COLO668 (cell line): Measurements from ENCODE around the gene TCEANC.
"Not testable (repeated sequence)": the region's sequence is repeated elsewhere in the genome, so short reads cannot be mapped to it uniquely, and the experiment has no call there.

Source experiments
- DNase-seq: peaks from one replicate; lab custom pipeline; 2025; ENCODE audit not compliant: unreplicated experiment; lab: John Stamatoyannopoulos, UW

Gene TCEANC, protein sequence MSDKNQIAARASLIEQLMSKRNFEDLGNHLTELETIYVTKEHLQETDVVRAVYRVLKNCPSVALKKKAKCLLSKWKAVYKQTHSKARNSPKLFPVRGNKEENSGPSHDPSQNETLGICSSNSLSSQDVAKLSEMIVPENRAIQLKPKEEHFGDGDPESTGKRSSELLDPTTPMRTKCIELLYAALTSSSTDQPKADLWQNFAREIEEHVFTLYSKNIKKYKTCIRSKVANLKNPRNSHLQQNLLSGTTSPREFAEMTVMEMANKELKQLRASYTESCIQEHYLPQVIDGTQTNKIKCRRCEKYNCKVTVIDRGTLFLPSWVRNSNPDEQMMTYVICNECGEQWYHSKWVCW

DNA sequence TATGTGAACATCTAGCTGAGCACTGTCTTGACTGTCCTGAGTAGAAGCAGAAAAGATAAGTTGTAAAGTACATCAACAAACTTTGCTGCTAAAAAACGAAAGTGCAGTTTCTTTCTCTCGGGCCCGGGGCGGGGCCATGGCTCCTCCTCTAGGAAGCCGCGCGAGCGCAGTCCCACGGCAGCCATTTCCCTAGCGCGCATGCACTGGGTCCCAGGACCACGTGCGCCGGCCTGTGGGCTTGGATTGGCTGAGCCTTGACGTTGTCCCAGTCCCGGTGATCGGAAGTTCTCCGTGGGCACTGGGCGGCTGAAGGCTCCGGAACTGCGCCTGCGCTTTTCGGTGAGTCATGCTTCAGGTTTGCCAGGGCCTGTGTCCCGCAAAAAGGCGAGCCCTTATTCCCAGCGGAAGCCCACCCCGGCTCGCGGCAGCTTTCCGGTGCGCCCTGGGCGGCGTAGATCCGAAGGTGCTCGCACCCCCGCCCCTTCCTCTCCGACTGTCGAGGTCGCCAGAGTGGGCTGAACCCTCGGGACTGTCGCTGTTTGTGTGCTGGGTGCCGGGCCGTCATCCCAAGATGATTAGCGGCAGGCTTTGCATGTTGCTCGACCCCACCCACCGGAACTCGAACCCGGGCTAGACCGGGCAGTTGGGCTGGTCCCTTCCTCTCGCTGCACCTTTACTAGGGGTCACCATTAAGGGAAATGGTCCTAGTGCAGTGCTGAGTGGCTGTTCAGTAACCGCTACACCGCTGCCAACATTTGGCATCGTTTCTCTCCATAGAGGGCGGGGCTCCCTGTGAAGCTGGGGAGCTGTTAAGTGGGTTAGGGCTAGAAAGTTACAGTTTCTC, at the start of gene TCEANC:
Gene TCEANC, plus strand, starts transcription at position 292 of the 844 bp plus-strand sequence. CDS start 9,368 bp downstream, outside the sequence.
- peak; percentile 96 for DNase-seq

DNA sequence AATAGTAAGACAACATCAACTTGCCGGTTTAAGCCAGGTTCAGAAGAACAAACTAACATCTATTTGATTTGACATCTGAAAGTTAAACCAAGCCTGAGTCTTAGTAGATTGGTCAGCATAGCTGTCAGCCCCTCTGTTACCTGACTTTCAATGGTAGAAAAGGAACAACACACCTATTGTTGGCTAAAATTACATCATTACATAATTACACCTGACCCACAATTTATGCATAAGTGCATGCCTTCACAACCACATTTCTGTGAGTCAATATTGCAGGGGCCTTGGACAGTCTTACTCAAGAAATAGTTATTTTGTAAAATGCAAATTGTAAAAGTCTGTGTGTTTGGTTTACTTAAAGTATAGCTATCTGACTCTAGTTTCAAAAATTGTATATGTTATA, 47.3 kb upstream of the TCEANC start:
- DNase-seq: no peak

DNA sequence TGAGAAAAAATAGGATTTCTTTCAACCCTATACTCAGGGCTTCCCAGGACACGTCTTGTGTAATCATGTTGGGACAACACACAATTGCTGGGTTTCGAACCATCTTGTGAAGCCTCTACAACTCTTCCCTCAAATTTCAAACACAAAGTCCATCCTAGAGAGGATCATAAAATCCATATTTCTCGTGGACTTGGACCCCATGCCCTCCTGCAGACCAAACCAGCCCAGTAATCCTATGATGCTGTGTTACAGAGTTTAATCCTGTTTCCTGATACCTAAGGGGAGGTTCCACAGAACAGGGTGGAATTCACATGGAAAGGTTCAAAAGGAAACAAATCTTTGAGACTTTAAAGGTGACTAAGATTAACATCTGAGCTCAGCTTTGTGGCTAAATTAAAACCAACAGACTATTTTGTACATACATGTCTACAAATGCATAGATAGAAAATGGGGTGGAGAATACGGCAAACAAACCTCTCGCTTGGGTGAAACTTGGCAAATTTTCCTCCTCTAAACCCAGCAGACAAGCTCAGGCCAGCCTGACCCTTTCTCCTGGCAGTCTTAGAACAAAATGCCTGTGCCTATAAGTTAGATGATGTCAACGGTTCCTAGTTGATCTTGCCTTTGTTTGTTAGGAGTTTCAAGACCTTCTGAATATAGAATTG, 45.5 kb upstream of the TCEANC start:
- no peak for DNase-seq

DNA sequence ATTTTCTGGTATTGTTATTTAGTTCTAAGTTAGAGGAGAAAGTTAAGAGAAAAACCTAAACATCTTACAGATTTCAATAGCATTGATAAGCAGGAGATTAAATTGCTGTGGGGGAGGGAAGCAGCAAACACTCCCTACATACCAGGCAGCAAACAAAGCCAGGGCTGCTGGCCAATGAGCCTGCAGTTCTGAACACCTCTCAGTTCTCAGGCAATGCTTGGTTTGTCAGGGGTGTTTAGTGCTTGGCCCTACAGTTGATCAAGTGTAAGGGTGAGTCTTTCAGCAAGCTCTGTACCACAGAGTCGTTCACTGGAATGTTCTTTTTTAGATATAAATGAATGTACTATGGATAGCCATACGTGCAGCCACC, 45.0 kb upstream of the TCEANC start:
- no peak for DNase-seq

DNA sequence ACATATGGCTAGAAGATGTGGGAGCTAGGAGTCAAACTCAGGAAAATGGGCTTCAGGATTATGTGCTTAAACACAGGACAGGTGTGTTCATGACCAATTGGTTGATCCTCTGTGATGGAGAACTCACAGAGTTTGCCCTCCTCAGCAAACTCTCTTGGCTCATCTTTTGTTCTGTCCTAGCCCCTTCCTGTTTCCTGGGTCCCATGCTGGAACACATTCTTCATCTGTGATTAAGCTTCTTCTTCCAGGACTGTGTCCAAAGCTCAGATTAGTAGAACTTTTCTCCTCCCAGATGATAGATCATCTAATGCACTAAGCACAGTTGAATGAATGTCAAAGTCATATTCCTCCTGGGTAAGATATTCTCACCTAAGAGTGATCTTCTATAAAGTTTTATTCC, 38.8 kb upstream of the TCEANC start:
- no peak for DNase-seq

DNA sequence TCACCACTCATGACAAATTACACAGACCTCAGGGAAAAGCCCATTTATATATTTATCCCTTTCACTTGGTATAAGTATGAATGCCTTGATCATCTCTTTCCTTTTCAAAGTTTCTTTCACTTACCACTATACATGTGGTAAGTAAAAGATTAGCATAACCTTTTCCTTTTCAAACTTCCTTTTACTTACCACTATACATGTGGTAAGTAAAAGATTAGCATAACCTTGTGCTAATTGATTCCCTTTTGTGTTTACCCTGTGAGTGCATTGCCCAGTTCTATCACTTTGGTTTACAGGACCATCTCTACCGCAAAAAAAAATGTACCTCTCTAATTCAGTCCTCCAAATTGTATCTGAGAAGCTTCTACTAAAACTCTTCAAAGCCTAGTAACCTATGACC, 32.7 kb upstream of the TCEANC start:
- DNase-seq: no peak

DNA sequence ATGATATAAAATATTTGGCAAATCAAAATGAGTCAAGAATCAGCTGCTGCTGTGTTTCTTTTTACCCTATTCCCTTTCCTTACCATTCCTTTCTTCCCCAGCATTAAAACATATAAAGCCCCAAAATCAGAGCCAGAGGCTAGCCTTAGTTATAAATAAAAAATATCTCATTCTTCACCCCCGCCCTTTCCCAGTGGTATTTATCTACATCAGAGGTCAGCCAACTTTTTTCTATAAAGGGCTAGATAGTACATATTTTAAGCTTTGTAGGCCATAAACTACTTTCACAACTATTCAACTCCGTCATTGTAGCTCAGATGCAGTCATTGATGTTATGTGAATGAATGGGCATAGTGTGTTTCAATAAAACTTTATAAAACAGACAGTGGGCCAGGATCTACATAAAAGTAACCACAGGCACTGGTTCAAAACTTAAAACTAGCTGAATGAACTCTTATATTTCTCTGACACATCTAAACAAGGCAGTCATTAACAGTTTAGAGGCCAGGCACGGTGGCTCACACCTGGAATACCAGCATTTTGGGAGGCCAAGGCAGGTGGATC, 30.5 kb upstream of the TCEANC start:
- DNase-seq: no peak

DNA sequence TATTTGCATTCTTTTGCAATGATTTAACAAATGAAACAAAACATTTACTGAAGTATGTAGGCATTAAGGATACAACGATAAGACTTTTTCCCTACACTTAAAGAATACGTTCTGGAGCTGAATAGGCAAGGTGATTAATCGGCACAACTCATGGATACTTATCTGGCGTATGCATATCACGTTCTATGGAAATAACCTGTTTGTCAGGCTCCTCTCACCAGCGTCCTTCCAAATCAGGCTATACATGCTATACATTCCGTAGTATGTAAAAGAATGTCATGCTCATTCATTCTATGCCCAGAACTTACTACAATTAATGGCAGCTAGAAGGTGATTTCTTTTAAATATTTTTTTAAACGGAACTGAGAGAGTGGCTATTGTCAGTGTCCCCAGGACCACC, 25.6 kb upstream of the TCEANC start:
- DNase-seq: no peak

DNA sequence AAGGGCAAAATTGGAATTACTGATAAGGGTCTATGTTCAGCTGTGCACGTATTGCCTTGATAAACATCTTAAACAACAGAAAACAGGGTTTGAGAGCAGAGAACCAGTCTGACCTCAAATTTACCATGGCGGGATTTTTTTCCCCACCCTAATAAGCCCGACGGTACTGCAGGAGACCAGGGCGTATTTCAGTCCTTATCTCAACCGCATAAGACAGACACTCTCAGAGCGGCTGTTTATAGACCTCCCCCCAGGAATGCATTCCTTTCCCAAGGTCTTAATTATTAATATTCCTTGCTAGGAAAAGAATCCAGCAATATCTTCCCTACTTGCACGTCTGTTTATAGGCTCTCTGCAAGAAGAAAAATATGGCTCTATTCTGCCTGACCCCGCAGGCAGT, 15.7 kb upstream of the TCEANC start:
- not testable (repeated sequence) for DNase-seq

DNA sequence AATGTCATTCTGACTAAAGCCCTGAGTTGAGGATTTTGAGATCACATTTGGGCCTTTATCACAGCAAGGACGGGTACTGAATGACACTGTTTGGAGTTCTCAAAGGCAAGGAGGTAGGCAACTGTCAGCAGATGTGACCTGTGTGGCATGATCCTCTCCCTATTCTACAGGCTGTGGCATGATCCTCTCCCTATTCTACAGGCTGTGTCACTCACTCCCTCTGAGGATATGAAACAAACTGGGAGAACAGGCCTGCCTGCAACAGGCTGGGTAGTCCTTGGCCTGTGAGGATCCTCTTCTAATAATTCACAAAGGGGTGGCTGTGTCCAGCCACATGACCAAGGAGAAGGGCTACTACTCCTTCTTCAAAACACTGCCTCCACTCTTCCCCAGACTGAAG, 14.9 kb upstream of the TCEANC start:
- DNase-seq: no peak

DNA sequence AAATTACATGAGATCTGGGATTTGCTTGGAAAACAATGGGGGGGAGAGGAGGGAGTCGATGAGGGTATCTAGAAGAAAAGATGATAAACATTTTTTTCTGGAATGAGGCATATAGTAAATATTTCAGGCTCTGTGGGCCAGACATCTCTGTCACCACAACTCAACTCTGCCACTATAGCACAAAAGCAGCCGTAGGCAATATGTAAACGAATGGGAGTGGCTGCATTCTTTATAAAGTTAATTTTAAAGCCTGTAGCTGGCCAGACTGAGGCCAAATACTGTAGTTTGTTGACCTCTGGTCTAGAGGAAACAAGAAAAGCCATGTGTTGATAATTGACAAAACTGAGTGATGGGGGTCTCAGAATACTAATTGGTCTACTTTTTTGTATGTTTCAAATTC, 14.1 kb upstream of the TCEANC start:
- DNase-seq: no peak

DNA sequence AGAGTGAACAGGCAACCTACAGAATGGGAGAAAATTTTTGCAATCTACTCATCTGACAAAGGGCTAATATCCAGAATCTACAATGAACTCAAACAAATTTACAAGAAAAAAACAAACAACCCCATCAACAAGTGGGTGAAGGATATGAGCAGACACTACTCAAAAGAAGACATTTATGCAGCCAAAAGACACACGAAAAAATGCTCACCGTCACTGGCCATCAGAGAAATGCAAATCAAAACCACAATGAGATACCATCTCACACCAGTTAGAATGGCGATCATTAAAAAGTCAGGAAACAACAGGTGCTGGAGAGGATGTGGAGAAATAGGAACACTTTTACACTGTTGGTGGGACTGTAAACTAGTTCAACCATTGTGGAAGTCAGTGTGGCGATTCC, 11.3 kb upstream of the TCEANC start:
- DNase-seq: not testable (repeated sequence)

DNA sequence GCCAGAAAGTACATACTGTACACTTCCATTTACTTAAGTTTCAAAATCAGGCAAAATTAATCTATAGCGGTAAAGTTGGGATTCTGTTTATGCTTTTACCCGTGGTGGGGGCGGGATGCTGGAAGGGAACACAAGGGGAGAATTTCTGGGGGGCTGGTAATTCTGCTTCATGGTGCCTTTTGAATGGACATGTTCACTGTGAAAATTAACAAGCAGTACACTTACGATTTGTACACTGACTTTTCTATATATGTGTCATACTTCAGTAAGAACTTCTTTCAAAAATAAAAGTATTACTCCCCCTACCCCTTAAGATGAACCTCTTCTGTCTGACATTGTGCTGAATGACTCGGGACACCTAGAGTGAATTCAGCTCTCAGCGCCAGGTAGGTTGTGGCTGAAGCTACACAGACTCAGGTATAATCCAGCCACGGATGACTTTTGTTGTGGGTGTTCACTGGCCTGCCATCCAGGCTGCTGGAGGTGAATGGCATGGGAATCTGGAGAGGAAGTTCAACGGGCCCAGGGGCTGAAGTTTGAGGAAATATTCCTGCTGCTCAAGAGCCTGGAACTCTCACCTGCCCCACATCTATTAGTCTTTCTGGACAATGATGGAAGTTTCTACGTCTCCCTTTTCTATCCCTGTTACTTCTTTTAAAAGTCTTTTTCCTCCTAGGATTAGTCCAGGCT, 7.3 kb upstream of the TCEANC start:
- no peak for DNase-seq

DNA sequence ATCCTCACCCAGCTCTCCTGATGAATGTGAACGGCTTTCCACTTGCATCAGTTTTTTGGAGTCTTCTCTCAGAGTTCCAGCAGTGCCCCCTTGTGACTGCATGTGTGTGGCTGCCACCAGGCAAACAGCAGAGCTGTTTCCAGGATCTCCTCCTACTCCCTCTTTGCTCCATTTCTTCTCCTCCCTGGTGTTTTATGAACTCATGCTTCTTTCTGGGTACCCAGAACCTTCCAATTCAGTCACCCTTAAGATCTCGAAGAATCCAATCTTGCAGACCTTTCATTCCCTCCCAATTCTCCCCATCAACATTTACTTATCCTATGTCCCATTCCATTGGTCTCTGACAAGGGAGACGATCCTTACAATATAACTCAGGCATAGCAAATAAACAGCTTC, 6.8 kb upstream of the TCEANC start:
- DNase-seq: peak; percentile 33

DNA sequence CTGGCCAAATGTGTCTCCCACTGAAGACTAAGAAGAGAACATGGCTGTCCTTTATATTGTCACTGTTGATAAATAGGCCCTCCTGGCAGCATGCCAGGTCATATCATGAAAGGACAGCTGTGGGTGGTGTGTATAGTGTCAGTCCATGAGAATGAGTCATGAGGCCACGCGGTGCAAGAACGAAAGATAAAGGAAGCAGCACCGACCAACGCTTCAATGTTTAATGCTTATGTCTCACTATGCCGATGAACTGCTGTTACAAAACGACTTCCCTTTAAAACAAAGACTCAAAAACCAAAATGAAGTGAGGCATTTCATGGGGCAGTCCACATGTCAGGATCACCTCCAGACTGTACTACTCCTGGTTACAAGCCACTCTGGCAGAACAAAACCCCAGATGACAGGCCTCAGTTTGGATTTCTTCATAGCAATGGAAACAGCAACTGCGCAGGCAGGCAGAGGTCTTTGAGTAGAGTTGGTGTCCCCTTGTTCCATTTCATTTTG, 5.2 kb upstream of the TCEANC start:
- DNase-seq: peak; percentile 95

DNA sequence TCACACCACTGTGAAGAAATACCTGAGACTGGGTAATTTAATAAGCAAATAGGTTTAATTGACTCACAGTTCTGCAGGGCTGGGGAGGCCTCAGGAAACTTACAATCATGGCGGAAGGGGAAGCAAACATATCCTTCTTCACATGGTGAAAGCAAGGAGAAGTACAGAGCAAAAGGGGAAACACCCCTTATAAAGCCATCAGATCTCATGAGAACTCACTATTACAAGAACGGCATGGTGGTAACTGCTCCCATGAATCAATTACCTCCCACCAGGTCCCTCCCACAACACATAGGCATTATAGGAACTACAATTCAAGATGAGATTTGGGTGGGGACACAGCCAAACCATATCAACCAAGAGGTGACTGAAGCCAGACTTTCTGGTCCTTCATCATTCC, 4.6 kb upstream of the TCEANC start:
- DNase-seq: not testable (repeated sequence)

DNA sequence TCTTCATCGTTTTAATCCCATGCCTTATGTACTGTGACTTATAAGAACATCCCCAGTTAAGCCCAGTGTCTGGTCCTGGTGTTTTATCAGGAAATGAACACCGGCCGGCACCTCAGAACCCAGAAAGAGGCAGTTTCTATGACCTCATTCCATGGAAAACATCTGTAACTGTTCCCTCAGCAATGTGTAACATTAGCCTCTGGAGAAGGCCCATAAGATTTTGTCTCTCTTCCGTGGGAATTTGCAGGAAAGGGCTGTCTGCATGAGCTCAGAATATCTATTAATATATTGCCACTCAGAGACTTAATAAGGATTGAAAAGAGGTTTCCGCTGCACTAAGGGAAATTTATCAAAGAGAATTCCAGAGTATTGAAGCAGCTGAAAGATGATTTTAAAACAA, 3.1 kb upstream of the TCEANC start:
- no peak for DNase-seq

DNA sequence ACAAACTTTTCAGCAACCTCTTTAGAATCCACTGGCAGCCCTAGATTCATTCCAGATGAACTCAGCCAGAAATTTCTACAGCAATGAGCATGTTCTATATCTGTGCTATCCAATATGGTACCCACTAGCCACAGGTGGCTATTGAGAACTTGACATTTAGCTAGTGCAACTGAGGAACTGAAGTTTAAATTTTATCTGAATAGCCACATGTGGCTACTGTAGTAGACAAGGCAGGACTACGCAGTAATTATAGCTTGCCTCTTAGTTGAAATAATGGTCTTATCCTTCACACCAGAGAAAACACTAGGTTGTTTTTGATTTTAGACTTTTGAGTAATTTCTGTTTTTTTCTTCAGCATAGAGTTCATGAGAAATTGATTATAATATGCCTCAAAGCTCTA, 2.6 kb upstream of the TCEANC start:
- DNase-seq: no peak

DNA sequence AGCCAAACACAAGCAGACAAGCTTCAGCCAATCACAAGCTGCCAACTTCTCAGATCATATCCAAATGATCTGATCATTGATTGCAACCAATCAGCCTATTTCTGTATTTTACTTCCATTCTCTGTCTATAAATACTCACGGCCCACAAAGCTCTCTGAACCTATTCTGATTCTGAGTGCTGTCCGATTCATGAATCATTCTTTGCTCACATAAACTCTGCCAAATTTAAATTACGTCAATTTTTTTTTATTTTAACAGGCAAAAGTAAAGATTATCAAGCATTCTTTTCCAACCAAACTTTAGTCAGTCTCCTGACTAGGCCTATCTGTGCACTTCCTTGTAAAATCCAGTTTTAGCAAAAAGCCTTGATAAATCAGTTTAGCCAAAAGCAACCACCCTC, 1.8 kb upstream of the TCEANC start:
- DNase-seq: no peak

DNA sequence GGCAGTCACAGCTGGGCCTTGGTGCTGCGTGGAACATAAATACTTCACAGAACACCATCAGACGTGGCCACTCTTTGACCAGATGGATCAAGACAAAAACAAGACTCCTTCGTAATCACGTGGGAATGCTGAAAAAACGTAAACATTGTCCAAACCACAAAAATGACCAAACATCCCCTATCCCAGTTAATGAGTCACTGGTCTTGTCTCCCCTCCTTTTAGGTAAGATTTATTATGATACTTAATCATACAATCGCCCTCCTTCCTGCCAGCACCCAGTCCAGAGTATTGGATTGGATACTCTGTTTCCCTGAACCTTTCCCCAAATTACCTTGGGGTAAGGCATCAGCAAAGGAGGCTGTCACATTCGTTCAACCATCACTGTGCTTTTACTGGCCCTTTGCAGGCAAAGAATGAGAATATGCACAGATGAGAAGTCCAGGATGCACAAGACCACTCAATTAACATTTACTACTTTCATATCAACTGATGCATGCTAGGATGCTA, 601 bp upstream of the TCEANC start:
- no peak for DNase-seq

DNA sequence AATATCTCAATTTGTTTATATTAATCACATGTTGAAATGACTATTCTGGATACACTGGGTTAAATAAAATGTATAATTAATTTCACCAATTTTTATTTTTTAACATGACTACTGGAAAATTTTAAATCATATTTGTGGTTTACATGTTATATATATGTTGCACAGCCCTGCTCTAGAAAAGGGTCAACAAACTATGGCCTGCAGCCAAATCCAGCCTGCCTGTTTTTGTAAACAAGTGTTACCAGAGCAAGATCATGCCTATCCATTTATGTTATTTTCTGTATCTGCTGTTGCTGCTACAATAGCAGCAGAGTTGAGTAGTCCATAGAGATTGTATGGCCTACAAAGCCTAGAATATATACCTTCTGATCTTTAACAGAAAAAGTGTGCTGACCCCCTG, 1.2 kb downstream of the TCEANC start:
- DNase-seq: no peak
